OCI-M1 (cell line): Measurements from ENCODE around the gene SYNGR3.

Experiments used
- DNase-seq: peaks from one replicate; lab custom pipeline; 2025; lab: John Stamatoyannopoulos, UW

The SYNGR3 gene

DNA sequence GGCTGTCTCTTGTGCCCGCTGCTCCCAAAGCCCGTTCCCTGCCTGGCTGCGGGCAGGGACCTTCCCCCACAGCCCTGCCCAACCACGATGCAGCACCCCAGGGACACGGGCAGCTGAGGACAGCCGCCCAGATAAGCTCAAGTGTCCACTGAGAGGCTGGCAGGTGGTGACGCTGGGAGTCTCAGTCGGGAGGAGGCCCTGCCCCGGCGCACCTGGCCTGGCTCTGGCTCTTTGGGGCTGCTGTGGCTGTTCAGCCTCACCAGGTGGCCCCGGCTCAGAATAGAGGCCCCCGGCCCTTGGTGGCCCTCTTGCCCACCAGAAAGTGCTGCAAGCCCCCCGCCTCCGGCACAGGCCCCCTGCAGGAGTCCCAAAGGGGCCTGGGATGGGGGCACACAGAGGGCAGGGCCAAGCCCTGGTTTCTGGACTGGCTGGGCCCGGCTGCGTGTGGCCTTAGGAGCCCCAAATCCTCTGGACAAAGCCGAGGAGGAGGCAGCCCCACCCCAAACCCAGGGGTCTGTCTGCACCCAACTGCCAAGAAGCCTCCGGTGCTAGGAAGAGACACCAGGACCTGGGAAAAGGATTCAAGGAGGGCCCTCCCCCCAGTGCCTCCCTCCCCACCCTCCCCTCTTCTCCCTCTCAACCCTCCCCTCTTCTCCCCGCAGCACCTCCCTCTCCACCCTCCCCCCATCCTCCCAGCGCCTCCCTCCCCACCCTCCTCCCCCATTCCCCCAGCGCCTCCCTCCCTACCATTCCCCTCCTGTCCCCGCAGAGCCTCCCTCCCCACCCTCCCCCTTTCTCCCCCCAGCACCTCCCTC lies 52.6 kb downstream of the SYNGR3 start:
- DNase-seq: no peak

DNA sequence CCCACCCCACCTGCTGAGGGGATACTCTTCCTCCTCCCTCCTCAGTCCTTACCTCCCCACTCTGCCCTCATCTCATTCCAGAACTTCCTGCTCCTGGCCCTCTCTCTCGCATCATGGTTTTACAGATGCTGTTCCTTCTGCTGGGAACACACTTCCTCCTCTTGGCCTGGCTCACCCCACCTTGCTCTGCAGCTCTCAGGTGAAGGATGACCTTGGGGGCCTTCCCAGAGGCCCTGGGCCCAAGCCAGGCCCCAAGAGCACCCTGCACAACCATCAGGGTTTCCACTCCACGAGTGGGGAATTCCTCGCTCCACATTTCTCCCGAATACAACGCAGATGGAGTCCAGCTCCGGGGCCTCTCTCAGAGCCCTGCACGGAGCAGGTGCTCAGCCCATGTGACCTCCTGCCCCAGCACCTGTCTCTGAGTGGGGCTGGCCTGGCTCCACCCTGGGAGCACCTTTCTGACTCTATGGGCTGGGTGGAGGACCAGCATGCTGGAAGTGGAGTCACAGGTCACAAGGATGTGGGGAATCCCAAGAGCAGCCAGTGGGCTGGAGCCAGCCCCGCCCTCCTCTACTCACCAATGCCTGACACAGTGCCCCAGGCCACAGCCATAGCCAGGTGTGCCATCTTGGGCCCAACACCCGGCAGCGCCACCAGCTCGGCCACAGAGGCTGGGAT lies 53.4 kb downstream of the SYNGR3 start:
- no peak for DNase-seq
